Progenitor cell of endocrine pancreas (in vitro differentiated cells): ENCODE measurements around the gene ABCC1. TPM values are rescaled to one million over a fixed set of nuclear protein-coding genes. Genes with fewer than 3 reads are reported as not detected.
A peak's percentile ranks its signal among the peaks of the same experiment; 100 is the strongest.

Experiments used
- DNase-seq: peaks from one replicate; pipeline ENCODE4 v3.0.0; 2021; ENCODE audit warnings: low spot score; ENCODE audit not compliant: unreplicated experiment
- H3K27ac Mint-ChIP-seq: 2 replicates; pipeline ENCODE4 v1.8.0; 2021; ENCODE audit warnings: mild to moderate bottlenecking, moderate library complexity, mixed read lengths
- H3K27me3 Mint-ChIP-seq: 2 replicates; pipeline ENCODE4 v1.8.0; 2021; ENCODE audit warnings: mixed read lengths
- H3K36me3 Mint-ChIP-seq: 2 replicates; pipeline ENCODE4 v1.8.0; 2022; ENCODE audit warnings: mixed read lengths; ENCODE audit not compliant: insufficient read depth
- H3K4me1 Mint-ChIP-seq: 2 replicates; pipeline ENCODE4 v1.8.0; 2021; ENCODE audit warnings: low read depth, mixed read lengths
- H3K4me3 Mint-ChIP-seq: 2 replicates; pipeline ENCODE4 v1.8.0; 2021; ENCODE audit warnings: low read depth, mild to moderate bottlenecking, moderate library complexity, mixed read lengths
- H3K9me3 Mint-ChIP-seq: 2 replicates; pipeline ENCODE4 v1.8.0; 2021; ENCODE audit warnings: low read depth, mixed read lengths
- CTCF ChIP-seq: fragments of 200-600 bp; sonication (generic); IDR thresholded peaks from one replicate; pipeline ENCODE4 v1.5.0; 2021; ENCODE audit warnings: antibody characterized with exemption, mild to moderate bottlenecking; ENCODE audit not compliant: unreplicated experiment
- total RNA-seq: library from RNA; stranded (reverse); gene quantifications from 2 replicates; pipeline ENCODE4 v1.2.1, GENCODE V29; 2021

Gene ABCC1
- total RNA-seq, 1 donor from 2014 or later, result 47.2 TPM

- H3K36me3 Mint-ChIP-seq, result peaks cover 16% of the 10 kb centered on the region
- H3K9me3 Mint-ChIP-seq, result no peaks in the 10 kb centered on the region
- no peaks in the 10 kb centered on the region for H3K27me3 Mint-ChIP-seq
- no peak overlapping the region for H3K27ac Mint-ChIP-seq
- TF ChIP-seq CTCF, result no peak
- H3K4me1 Mint-ChIP-seq, result peaks cover 18% of the 10 kb centered on the region
- DNase-seq, result no peak
- H3K4me3 Mint-ChIP-seq, result no peak overlapping the region
These were observed 70.1 kb downstream of the ABCC1 start for GRCh38 chr16:16019488-16019887.

DNA sequence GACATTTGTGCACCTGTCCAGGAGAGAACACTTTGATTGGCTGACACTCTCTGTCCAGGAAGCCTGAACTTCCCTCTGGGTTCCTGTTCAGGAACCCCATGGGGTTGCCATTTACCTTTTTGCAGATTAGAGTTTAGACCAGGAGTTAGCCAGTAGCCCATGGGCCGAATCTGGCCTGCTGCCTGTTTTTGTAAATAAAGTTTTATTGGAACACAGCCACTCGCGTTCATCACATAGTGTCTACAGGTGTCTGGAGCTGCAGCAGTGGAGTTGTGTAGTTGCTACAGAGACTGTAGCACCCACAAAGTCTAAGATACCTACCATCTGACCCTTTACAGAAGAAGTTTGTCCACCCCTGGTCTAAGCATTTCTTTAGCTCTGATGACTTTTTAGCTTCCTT lies 70.9 kb downstream of the ABCC1 start:
- Mint-ChIP-seq H3K4me1 (peaks cover 18% of the 10 kb centered on the region), H3K36me3 (peaks cover 16% of the 10 kb centered on the region), H3K27me3 (no peaks in the 10 kb centered on the region), H3K27ac (no peak overlapping the region), H3K9me3 (no peaks in the 10 kb centered on the region), H3K4me3 (no peak overlapping the region)
- DNase-seq, result no peak
- TF ChIP-seq CTCF, result no peak

DNA sequence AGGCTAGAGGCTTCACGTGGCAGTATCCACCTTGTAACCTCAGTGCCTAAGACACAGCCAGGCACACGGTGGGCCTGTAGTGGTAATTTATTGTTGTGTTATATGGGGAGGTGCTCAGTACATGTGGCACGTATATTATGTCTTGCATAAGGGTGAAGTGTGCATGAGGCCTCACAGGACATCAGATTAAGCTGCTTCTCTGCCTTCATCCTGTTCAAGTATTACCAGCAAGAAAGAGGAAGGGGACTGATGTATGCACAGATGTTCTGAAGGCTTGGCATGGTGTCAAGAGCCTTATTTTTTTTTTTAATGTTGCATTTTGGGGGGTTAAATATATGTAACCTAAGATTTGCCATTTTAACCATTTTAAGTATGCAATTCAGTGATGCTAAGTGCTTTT lies 71.6 kb downstream of the ABCC1 start:
- Mint-ChIP-seq H3K27ac (peak overlapping the region; percentile 10), H3K36me3 (peaks cover 14% of the 10 kb centered on the region), H3K4me1 (peaks cover 18% of the 10 kb centered on the region), H3K9me3 (no peaks in the 10 kb centered on the region), H3K27me3 (no peaks in the 10 kb centered on the region), H3K4me3 (no peak overlapping the region)
- no peak for DNase-seq
- TF ChIP-seq CTCF, result no peak

GRCh38 chr16:16021646-16021987 lies 72.2 kb downstream of the ABCC1 start:
- H3K4me3 Mint-ChIP-seq, result no peak overlapping the region
- H3K27ac Mint-ChIP-seq, result peak overlapping the region; percentile 65
- DNase-seq, result no peak
- no peaks in the 10 kb centered on the region for H3K9me3 Mint-ChIP-seq
- TF ChIP-seq CTCF, result no peak
- peaks cover 18% of the 10 kb centered on the region for H3K4me1 Mint-ChIP-seq
- no peaks in the 10 kb centered on the region for H3K27me3 Mint-ChIP-seq
- H3K36me3 Mint-ChIP-seq, result peaks cover 12% of the 10 kb centered on the region

DNA sequence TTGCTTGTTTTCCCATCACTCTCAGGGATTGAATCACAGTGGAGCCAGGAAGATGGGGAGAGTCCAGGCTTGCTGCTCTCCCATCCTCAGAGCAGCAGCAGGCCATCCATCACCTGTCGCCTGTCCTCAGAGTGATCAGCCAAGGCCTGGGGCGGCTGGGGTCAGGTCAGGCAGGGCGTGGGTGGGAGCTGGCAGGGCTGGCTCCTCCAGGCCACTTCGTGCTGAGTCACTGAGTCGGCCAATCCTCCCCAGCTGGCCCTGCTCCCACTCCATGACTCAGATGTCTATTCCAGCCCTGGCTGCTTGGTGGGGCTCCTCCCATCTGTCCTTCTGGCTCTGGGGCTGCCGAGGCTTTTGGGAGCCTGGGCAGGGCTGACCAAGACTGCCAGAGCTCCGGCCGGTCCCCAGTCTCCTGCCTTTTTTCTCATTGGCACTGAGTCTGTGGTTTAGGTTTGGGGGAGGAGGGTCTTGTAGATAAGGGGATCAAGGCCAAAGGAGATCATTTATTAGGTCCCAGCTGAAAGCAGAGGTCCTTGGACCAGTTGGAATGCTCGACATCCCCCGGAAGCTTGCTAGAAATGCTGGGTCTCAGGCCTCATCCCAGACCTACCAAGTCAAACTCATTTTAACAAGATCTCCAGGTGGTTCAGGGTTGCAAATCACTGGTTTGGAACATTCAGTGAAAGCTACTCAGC lies 72.7 kb downstream of the ABCC1 start:
- Mint-ChIP-seq H3K4me3 (no peak overlapping the region), H3K36me3 (peaks cover 12% of the 10 kb centered on the region), H3K4me1 (peaks cover 18% of the 10 kb centered on the region), H3K27ac (peak overlapping the region; percentile 65), H3K9me3 (no peaks in the 10 kb centered on the region), H3K27me3 (no peaks in the 10 kb centered on the region)
- no peak for TF ChIP-seq CTCF
- DNase-seq, result peak; percentile 27
